ENCODE results near the gene STX11. TPM values are rescaled to one million over a fixed set of nuclear protein-coding genes. Genes with fewer than 3 reads are reported as not detected.

Gene STX11
- total and polyA plus RNA-seq, 2 of the 13 experiments (the other 11 are each of a cell fraction or from before 2014, with no cell fraction given) = 0.03 TPM; not detected in 1

GRCh38 chr6:144160431-144161005 lies 10.2 kb downstream of the STX11 start (continued):
- no peak for TF ChIP-seq AHDC1 (CRISPR knock-in tag; IDR thresholded peaks at IDR 0.05; ENCODE audit: borderline replicate concordance)
- TF ChIP-seq POGZ (CRISPR knock-in tag; IDR thresholded peaks at IDR 0.05) = no peak

- in situ Hi-C loops (cut with HindIII; ENCODE audit: extremely low pct_ligation_motif_present, low pct_unique_long_range_greater_than_20kb) = no loop called here
- ChIA-PET POLR2A (no interaction called here), CTCF (ENCODE audit: low intra/inter-chr PET ratio, low total read pairs) (no interaction called here)
- H4K20me1 ChIP-seq (ENCODE audit: insufficient read depth, low read length) = no peaks in the 10 kb centered on the region
- FAIRE-seq (no peak), ATAC-seq (no peak), DNase-seq (ENCODE audit: low spot score) (no peak)
- H3K36me3 ChIP-seq (replicated peaks in 1 of 2; ENCODE audit: control insufficient read depth in 1 of 2, insufficient read depth in 2 of 2, low read length in 2 of 2) = no peaks in the 10 kb centered on the region
- no peak overlapping the region for H2AFZ ChIP-seq (ENCODE audit: low read length)
- no peak overlapping the region for H3K9ac ChIP-seq (ENCODE audit: insufficient read depth, low read depth, low read length)
- no peaks in the 10 kb centered on the region for H3K4me1 ChIP-seq (ENCODE audit: insufficient read depth, low read length)
- H3K27ac ChIP-seq (ENCODE audit: extremely low read length, insufficient read depth, low read length) = no peak overlapping the region
- no peaks in the 10 kb centered on the region for H3K9me3 ChIP-seq (ENCODE audit: low read length)
- no peak overlapping the region for H3K4me2 ChIP-seq (ENCODE audit: low read depth, low read length)
- no TSS peak for BruUV-seq (replicated peaks)
- H3K4me3 ChIP-seq (replicated peaks in 1 of 3; ENCODE audit: insufficient read depth in 1 of 3, low read depth in 2 of 3, low read length in 3 of 3) = no peak overlapping the region
- 28% methylated on average over 5 of the region's 5 CpGs for WGBS (ENCODE audit: low lambda C conversion rate)
- no peaks in the 10 kb centered on the region for H3K79me2 ChIP-seq (ENCODE audit: insufficient read depth, low read length)
- intact Hi-C loops (cut with micrococcal nuclease; ENCODE audit: unreplicated experiment) = no loop called here
- H3K27me3 ChIP-seq (ENCODE audit: control insufficient read depth in 1 of 2, insufficient read depth in 2 of 2, low read length in 2 of 2) = no peaks in the 10 kb centered on the region
- TF ChIP-seq ZNF710 (CRISPR knock-in tag; IDR thresholded peaks at IDR 0.05; ENCODE audit: borderline replicate concordance) (no peak), ARNTL (CRISPR knock-in tag; IDR thresholded peaks at IDR 0.05) (no peak), SOX6 (IDR thresholded peaks at IDR 0.05) (no peak), SOX6 (CRISPR knock-in tag; IDR thresholded peaks at IDR 0.05) (no peak), SP2 (CRISPR knock-in tag; IDR thresholded peaks at IDR 0.05) (no peak), ZNF619 (CRISPR knock-in tag; IDR thresholded peaks at IDR 0.05) (no peak), NR3C1 (CRISPR knock-in tag; IDR thresholded peaks at IDR 0.05) (no peak), HES4 (CRISPR knock-in tag; IDR thresholded peaks at IDR 0.05; ENCODE audit: borderline replicate concordance) (no peak), TBX2 (CRISPR knock-in tag; IDR thresholded peaks at IDR 0.05; ENCODE audit: borderline replicate concordance) (no peak), NPAS2 (CRISPR knock-in tag; IDR thresholded peaks at IDR 0.05; ENCODE audit: borderline replicate concordance) (no peak), MLX (CRISPR knock-in tag; IDR thresholded peaks at IDR 0.05) (no peak), ZNF75D (CRISPR knock-in tag; IDR thresholded peaks at IDR 0.05; ENCODE audit: borderline replicate concordance) (no peak), KLF16 (CRISPR knock-in tag; IDR thresholded peaks at IDR 0.05) (no peak), FOXA3 (CRISPR knock-in tag; IDR thresholded peaks at IDR 0.05) (no peak)
These were observed 11.7 kb downstream of the STX11 start for GRCh38 chr6:144161975-144162374.

All from HepG2 (cell line).